PC-3 (cell line): Measurements from ENCODE around the gene GDNF. TPM values are rescaled to one million over a fixed set of nuclear protein-coding genes. Genes with fewer than 3 reads are reported as not detected.

Experiments used
- ATAC-seq: fragments of 200-7000 bp; cut with Tn5 transposase; 2 replicates; pipeline ENCODE4 v1.9.1; 2020; ENCODE audit warnings: mild to moderate bottlenecking, moderate library complexity
- BruUV-seq: library from RNA; stranded (reverse); fragments of 400-500 nt; replicated peaks from 2 replicates; lab custom pipeline; 2021; lab: Mats Ljungman, UMichigan
- CTCF ChIA-PET: fragments of 300-600 bp; sonication (Branson Sonifier 250); formaldehyde crosslinking; loops from one replicate; lab custom pipeline; 2022; ENCODE audit warnings: antibody characterized with exemption; lab: Charles Lee
- POLR2A ChIA-PET: fragments of 300-600 bp; sonication (Branson Sonifier 250); formaldehyde crosslinking; loops from one replicate; lab custom pipeline; 2022; ENCODE audit warnings: antibody characterized with exemption; ENCODE audit not compliant: unreplicated experiment; lab: Charles Lee
- DNase-seq: peaks from one replicate; pipeline ENCODE4 v3.0.0-alpha.2; 2015
- H2AFZ ChIP-seq: fragments of 300-600 bp; sonication (generic); 2 replicates; pipeline ENCODE4 v1.6.0; 2016; ENCODE audit warnings: antibody characterized with exemption, low read length
- H3F3A ChIP-seq: fragments of 300-600 bp; sonication (generic); one replicate; pipeline ENCODE4 v1.6.0; 2017; ENCODE audit warnings: antibody characterized with exemption, low read length, control low read depth, mild to moderate bottlenecking; ENCODE audit not compliant: unreplicated experiment
- H3K27ac ChIP-seq: fragments of 300-600 bp; sonication (generic); 2 replicates; pipeline ENCODE4 v1.5.1; 2016; ENCODE audit warnings: mild to moderate bottlenecking, low read length
- H3K27me3 ChIP-seq: fragments of 300-600 bp; sonication (generic); 2 replicates; pipeline ENCODE4 v1.6.1; 2016; ENCODE audit warnings: low read length, mixed read lengths
- H3K36me3 ChIP-seq: fragments of 300-600 bp; sonication (generic); 2 replicates; pipeline ENCODE4 v1.6.1; 2016; ENCODE audit warnings: low read depth, mixed run types, low read length, mixed read lengths
- H3K4me1 ChIP-seq: fragments of 300-600 bp; sonication (generic); 2 replicates; pipeline ENCODE4 v1.5.1; 2016; ENCODE audit warnings: low read length; ENCODE audit not compliant: insufficient read depth
- H3K4me2 ChIP-seq: fragments of 300-600 bp; sonication (generic); 2 replicates; pipeline ENCODE4 v1.6.0; 2016; ENCODE audit warnings: low read length
- H3K4me3 ChIP-seq: fragments of 300-600 bp; sonication (generic); 2 replicates; pipeline ENCODE4 v1.5.1; 2016; ENCODE audit warnings: mild to moderate bottlenecking, low read length, mixed read lengths
- H3K79me2 ChIP-seq: fragments of 300-600 bp; sonication (generic); 2 replicates; pipeline ENCODE4 v1.6.1; 2017; ENCODE audit warnings: low read length, mixed read lengths
- H3K9ac ChIP-seq: fragments of 300-600 bp; sonication (generic); 2 replicates; pipeline ENCODE4 v1.6.0; 2016; ENCODE audit warnings: mild to moderate bottlenecking, low read length
- H3K9me2 ChIP-seq: fragments of 300-600 bp; sonication (generic); replicated peaks from 2 replicates; pipeline ENCODE4 v1.6.1; 2016; ENCODE audit warnings: mixed run types, low read length, mixed read lengths
- H3K9me3 ChIP-seq: fragments of 300-600 bp; sonication (generic); 2 replicates; pipeline ENCODE4 v1.6.1; 2016; ENCODE audit warnings: low read length, mixed read lengths
- H4K20me1 ChIP-seq: fragments of 300-600 bp; sonication (generic); 2 replicates; pipeline ENCODE4 v1.6.1; 2016; ENCODE audit warnings: low read length, mixed read lengths
- CTCF ChIP-seq: fragments of 300-600 bp; sonication (generic); conservative IDR thresholded peaks from 2 replicates; pipeline ENCODE4 v1.5.1; 2017; ENCODE audit warnings: antibody characterized with exemption, low read depth, mild to moderate bottlenecking, low read length
- EZH2 ChIP-seq: fragments of 300-600 bp; sonication (generic); IDR thresholded peaks from one replicate; pipeline ENCODE4 v1.6.1; 2017; ENCODE audit warnings: antibody characterized with exemption, mild to moderate bottlenecking, low read length; ENCODE audit not compliant: unreplicated experiment
- EZH2phosphoT487 ChIP-seq: fragments of 300-600 bp; sonication (generic); IDR thresholded peaks from 2 replicates; pipeline ENCODE4 v1.6.1; 2018; ENCODE audit warnings: mild to moderate bottlenecking, antibody characterized with exemption, low read length, borderline replicate concordance
- intact Hi-C: fragments of 100-400 bp; cut with micrococcal nuclease; formaldehyde crosslinking; loops from 2 replicates; pipeline ENCODE4 v1.9.0; 2023
- total RNA-seq: library from RNA; depleted of rRNA; stranded (reverse); fragments of >200 nt; gene quantifications from 2 replicates; pipeline ENCODE4 v1.2.3, GENCODE V29; 2014

GDNF gene
- total RNA-seq, 1 experiment from 2014 or later, result not detected

DNA sequence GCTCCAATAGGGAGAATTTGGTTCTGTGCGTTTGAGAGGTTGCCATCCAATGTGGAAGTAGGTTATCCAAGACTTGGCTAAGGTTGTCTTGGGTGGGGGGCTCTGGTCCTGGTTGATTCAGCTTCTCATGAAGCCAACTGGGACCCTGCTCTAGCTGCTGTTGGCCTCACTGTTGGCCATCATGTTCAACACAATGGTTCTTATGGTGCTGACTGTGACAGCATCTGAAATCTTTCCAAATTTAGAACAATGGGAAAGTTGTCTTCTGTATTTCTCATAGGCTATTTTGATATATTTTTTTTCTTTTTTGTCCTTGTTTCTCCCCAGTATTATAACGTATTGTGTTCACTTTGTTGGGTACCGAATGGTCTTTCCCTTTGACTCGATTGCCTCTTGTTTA lies 71.9 kb downstream of the GDNF start:
- CTCF ChIA-PET, result no interaction called here
- BruUV-seq, result no TSS peak

DNA sequence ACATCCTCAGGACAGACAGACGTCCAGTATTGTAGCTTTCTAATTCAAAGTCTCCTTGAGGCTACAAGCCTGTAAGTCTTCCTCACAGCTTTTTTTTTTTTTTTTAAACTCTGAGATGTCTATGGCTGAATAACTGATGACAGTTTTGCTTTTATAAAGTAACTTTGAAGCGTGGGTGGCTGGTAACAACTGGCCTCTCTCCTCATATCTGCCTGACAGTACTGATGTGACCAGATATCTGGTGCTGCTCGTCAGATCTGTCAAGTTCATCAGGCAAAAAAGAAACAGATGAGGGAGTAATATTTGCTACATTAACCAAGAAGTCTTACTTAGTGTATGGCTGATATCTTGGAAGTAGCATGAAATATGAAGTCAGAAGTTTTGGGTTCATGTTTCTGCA lies 72.6 kb downstream of the GDNF start:
- TF ChIP-seq CTCF (no peak), EZH2phosphoT487 (no peak), EZH2 (no peak)
- no peak for ATAC-seq

More for the DNA sequence above, 71.9 kb downstream of the GDNF start:
- H2AFZ ChIP-seq, result no peak overlapping the region
- H3K27ac ChIP-seq, result no peak overlapping the region
- TF ChIP-seq CTCF (no peak), EZH2 (no peak), EZH2phosphoT487 (no peak)
- no peaks in the 10 kb centered on the region for H3K9me2 ChIP-seq
- H3K9ac ChIP-seq, result no peak overlapping the region
- DNase-seq (no peak), ATAC-seq (no peak)
- no peaks in the 10 kb centered on the region for H4K20me1 ChIP-seq
- intact Hi-C loops, result no loop called here
- H3F3A ChIP-seq, result no peaks in the 10 kb centered on the region
- H3K4me1 ChIP-seq, result peaks cover 31% of the 10 kb centered on the region
- H3K27me3 ChIP-seq, result no peaks in the 10 kb centered on the region
- no peaks in the 10 kb centered on the region for H3K9me3 ChIP-seq
- no peak overlapping the region for H3K4me2 ChIP-seq
- POLR2A ChIA-PET, result no interaction called here
- no peaks in the 10 kb centered on the region for H3K79me2 ChIP-seq
- H3K4me3 ChIP-seq, result no peak overlapping the region
- H3K36me3 ChIP-seq, result no peaks in the 10 kb centered on the region

More for the DNA sequence above, 72.6 kb downstream of the GDNF start:
- Histone ChIP-seq H3K4me1 (peaks cover 25% of the 10 kb centered on the region), H3K36me3 (no peaks in the 10 kb centered on the region), H3K9me2 (no peaks in the 10 kb centered on the region), H4K20me1 (no peaks in the 10 kb centered on the region), H3K9me3 (no peaks in the 10 kb centered on the region), H3K4me3 (no peak overlapping the region), H2AFZ (no peak overlapping the region), H3K27ac (no peak overlapping the region), H3K79me2 (no peaks in the 10 kb centered on the region), H3F3A (no peaks in the 10 kb centered on the region), H3K4me2 (no peak overlapping the region), H3K9ac (no peak overlapping the region), H3K27me3 (no peaks in the 10 kb centered on the region)
- intact Hi-C loops, result no loop called here
- no TSS peak for BruUV-seq
- ChIA-PET CTCF (no interaction called here), POLR2A (no interaction called here)
- DNase-seq, result no peak
